Thyroid gland (tissue), 4 donors: ENCODE measurements around the gene LAMA3.

Experiments used
- POLR2A ChIP-seq, 2 donors: fragments of 450-650 bp; IDR thresholded peaks; one replicate each; pipeline ENCODE4 v1.6.1; 2017; ENCODE audit warnings: antibody characterized with exemption in 2 of 2, mild to moderate bottlenecking in 2 of 2, moderate library complexity in 1 of 2
- TF ChIP-seq, protein P1 (sequence below), 6 experiments: fragments of 200-600 bp in 3 of 6; fragments of 450-650 bp in 3 of 6; sonication (generic) in 3 of 6; IDR thresholded peaks; one replicate each; pipeline ENCODE4 v1.5.1; 2016 to 2019; ENCODE audit warnings: antibody characterized with exemption in 6 of 6, mild to moderate bottlenecking in 2 of 6, inconsistent platforms in 1 of 6, moderate library complexity in 1 of 6

DNA sequence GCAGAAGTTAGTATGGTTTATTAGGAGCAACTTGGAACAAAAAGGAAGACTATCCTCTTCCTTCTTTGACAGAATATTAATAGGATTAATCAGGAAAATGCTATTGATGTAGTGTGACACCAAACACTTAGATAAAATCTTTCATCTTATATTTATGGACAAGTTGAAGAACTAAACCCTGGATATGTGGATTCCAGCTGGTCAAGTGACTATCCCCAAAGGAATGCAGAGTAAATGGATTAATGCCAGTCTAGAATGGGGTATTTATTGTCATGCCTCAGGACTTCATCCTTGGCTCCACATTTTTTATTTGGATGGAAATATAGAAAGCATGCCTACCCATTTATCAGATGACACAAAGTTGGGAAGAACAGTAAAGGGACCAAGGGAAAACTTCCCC is 201.3 kb downstream of the LAMA3 start:
- TF ChIP-seq, protein P1, sequence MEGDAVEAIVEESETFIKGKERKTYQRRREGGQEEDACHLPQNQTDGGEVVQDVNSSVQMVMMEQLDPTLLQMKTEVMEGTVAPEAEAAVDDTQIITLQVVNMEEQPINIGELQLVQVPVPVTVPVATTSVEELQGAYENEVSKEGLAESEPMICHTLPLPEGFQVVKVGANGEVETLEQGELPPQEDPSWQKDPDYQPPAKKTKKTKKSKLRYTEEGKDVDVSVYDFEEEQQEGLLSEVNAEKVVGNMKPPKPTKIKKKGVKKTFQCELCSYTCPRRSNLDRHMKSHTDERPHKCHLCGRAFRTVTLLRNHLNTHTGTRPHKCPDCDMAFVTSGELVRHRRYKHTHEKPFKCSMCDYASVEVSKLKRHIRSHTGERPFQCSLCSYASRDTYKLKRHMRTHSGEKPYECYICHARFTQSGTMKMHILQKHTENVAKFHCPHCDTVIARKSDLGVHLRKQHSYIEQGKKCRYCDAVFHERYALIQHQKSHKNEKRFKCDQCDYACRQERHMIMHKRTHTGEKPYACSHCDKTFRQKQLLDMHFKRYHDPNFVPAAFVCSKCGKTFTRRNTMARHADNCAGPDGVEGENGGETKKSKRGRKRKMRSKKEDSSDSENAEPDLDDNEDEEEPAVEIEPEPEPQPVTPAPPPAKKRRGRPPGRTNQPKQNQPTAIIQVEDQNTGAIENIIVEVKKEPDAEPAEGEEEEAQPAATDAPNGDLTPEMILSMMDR (IDR thresholded peaks at IDR 0.05): no peak
- no peak for TF ChIP-seq POLR2A (IDR thresholded peaks at IDR 0.05)
